ENCODE measurements around the gene AGMAT.

The AGMAT gene

DNA sequence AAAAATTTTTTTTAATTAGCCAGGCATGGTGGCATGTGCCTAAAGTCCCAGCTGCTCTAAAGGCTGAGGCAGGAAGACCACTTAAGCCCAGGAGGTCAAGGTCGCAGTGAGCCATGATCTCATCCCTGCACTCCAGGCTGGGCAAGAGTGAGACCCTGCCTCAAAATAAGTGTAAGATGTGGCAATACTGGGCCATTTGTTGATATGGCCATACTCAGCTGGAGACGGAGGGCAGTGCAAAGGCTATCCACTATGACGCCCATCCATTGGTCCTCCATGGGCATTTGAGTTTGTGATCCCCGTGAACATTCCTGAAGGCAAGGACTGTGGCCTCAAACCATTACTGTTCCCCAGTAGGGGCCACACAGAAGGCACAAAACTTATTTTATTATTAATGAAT lies 62.3 kb downstream of the AGMAT start:
- no peak for DNase-seq (ENCODE audit: low spot score in 2 of 2)
- H3K27me3 Mint-ChIP-seq: no peaks in the 10 kb centered on the region
- H3K9me3 Mint-ChIP-seq: no peaks in the 10 kb centered on the region
- peaks cover 32% of the 10 kb centered on the region for H3K4me1 Mint-ChIP-seq
- ATAC-seq (replicated peaks; ENCODE audit: extremely low read depth, poor library complexity, severe bottlenecking): no peak
- no peak overlapping the region for H3K27ac Mint-ChIP-seq (ENCODE audit: low read depth)
- H3K4me3 Mint-ChIP-seq: no peak overlapping the region
- peaks cover 21% of the 10 kb centered on the region for H3K36me3 Mint-ChIP-seq (ENCODE audit: insufficient read depth)

Measured in central memory CD8-positive, alpha-beta T cell (primary cell).